Retinal pigment epithelial cell (primary cell): Measurements from ENCODE around the gene SLC43A2.
A peak's percentile ranks its signal among the peaks of the same experiment; 100 is the strongest.

Experiments used
- DNase-seq: peaks from one replicate; pipeline ENCODE4 v3.0.0-alpha.2; 2010; ENCODE audit warnings: low read depth
- H3K4me3 ChIP-seq: 2 replicates; pipeline ENCODE4 v1.5.1; 2011; ENCODE audit warnings: mild to moderate bottlenecking, low read length, control low read depth, moderate library complexity
- CTCF ChIP-seq: conservative IDR thresholded peaks from 2 replicates; pipeline ENCODE4 v1.5.1; 2011; ENCODE audit warnings: low read depth, low read length, control low read depth, inconsistent platforms

The SLC43A2 gene

GRCh38 chr17:1646199-1646875 lies 17.7 kb upstream of the SLC43A2 start:
- TF ChIP-seq CTCF, result no peak
- no peak overlapping the region for H3K4me3 ChIP-seq
- DNase-seq, result no peak

- TF ChIP-seq CTCF, result no peak
- no peak for DNase-seq
- no peak within 1 kb of the TSS for H3K4me3 ChIP-seq
Observed at GRCh38 chr17:1645207-1646171, 16.9 kb upstream of the SLC43A2 start, which contains the start of gene SCARF1. SCARF1 (minus strand) TSS chr17:1645732; CDS start chr17:1645697, 35 bp downstream.

- no peak for TF ChIP-seq CTCF
- no peak overlapping the region for H3K4me3 ChIP-seq
- no peak for DNase-seq
Observed at GRCh38 chr17:1644493-1645206, 16.0 kb upstream of the SLC43A2 start.

- DNase-seq, result no peak
- peak overlapping the region; percentile 8 for H3K4me3 ChIP-seq
- TF ChIP-seq CTCF, result no peak
Observed at GRCh38 chr17:1643999-1644492, 15.4 kb upstream of the SLC43A2 start.

GRCh38 chr17:1643293-1643998 lies 14.8 kb upstream of the SLC43A2 start:
- no peak for DNase-seq
- peak; percentile 30 for TF ChIP-seq CTCF
- H3K4me3 ChIP-seq, result peak overlapping the region; percentile 20

- H3K4me3 ChIP-seq, result no peak overlapping the region
- no peak for DNase-seq
- TF ChIP-seq CTCF, result no peak
Observed at GRCh38 chr17:1641065-1641403, 12.4 kb upstream of the SLC43A2 start.
